ENCODE results near the gene SDHD. TPM values are rescaled to one million over a fixed set of nuclear protein-coding genes. Genes with fewer than 3 reads are reported as not detected.
A peak's percentile ranks its signal among the peaks of the same experiment; 100 is the strongest.
"Not testable (repeated sequence)": the region's sequence is repeated elsewhere in the genome, so short reads cannot be mapped to it uniquely, and the experiment has no call there.

The SDHD gene
- polyA plus RNA-seq (ENCODE audit: insufficient read length), result 91.6 TPM

GRCh38 chr11:112086422-112087191 is at the start of gene SDHD, which contains the start of gene TIMM8B:
SDHD (plus strand) TSS chr11:112086873; CDS start chr11:112086908, 35 bp downstream.
TIMM8B (minus strand) TSS chr11:112086756; CDS start chr11:112086723, 33 bp downstream.
- DNase-seq, result peak; percentile 97

DNA sequence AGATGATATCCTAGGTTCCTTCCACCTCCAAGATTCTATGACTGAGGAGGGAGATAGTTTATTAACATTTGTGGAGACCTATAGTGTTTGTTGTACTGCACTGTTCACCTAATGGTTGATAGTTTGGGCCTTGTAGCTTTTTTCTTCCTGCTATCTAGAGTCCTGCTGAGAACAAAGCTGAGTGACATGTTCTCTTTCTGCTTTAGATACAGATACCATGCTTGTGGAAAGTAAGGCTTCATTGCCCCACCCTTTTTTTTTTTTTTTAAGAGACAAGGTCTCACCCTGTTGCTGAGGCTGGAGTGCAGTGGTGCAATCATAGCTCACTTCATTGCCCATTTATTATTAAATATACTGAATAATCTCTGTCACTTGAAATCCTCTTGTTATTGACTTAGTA is 49.1 kb upstream of the SDHD start:
- DNase-seq, result no peak

GRCh38 chr11:112042161-112042960 is 44.3 kb upstream of the SDHD start:
- DNase-seq, result no peak

GRCh38 chr11:112042961-112043304 is 43.7 kb upstream of the SDHD start:
- no peak for DNase-seq

DNA sequence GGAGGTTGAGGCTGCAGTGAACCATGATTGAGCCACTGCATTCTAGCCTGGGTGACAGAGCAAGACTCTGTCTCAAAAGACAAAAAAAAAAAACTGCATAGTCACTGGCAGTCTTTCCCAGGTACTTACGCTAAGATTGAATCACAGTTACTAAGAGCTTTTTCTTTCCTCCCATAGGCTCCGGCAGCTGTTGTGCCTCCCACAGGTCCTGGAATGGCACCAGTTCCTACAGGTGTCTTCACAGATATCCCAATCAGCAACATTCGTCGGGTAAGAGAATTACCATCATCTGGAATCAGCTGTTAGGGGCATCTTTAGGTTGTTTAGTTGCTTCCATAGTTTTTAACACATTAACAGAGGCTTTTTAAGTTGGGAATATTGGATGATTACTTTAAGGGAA is 41.7 kb upstream of the SDHD start:
- no peak for DNase-seq

GRCh38 chr11:112046647-112047046 is 40.0 kb upstream of the SDHD start:
- not testable (repeated sequence) for DNase-seq

- not testable (repeated sequence) for DNase-seq
Measured at GRCh38 chr11:112048256-112048655, 38.4 kb upstream of the SDHD start.

- DNase-seq, result no peak
Measured at GRCh38 chr11:112049777-112050176, 36.9 kb upstream of the SDHD start.

DNA sequence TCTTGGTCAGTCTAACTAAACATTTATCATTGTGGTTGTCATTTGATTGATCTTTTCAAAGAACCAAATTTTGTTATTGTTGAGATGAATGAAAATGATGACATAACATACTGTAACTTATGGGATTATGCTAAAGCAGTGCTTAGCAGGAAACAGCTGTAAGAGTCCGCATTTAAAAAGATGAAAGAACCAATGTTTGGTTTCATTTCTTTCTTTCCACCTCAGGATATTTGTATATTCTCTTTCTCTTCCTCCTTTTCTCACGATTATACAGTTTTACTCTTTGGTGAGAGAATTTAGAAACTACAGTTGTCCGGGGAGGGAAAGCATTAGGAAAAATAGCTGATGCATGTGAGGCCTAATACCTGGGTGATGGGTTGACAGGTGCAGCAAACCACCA is 36.0 kb upstream of the SDHD start:
- DNase-seq, result no peak

GRCh38 chr11:112051768-112052167 is 34.9 kb upstream of the SDHD start:
- no peak for DNase-seq

DNA sequence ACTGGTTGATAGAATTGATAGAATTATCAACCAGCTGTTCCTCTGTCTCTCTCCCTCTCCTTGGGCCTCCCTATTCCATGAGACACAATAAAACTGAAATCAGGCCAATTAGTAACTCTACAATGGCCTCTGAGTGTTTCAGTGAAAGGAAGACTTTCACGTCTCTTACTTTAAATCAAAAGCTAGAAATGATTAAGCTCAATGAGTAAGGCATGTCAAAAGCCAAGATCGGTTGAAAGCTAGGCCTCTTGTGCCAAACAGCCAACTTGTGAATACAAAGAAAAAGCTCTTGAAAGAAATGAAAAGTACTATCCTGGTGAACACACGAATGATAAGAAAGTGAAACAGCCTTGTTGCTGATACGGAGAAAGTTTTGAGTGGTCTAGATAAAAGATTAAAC is 29.5 kb upstream of the SDHD start:
- no peak for DNase-seq

DNA sequence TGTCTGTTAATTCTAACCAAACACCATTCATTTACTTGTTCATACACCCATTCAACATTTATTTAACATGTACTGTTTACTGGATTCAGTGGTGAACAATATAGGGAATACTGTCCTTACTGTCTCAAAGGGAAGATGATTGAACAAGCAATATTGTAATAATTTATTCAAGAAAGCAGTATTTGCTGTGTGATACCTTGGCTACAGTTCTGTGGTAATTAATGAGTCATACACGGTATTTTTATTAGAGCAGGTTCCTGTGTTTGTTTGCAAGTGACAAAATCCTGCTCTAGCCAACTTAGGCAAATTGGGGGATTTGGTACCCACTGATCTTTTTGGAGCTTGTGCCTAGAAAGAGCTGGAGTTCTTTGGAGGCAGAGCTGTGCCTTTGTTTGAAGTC is 28.6 kb upstream of the SDHD start:
- no peak for DNase-seq

DNA sequence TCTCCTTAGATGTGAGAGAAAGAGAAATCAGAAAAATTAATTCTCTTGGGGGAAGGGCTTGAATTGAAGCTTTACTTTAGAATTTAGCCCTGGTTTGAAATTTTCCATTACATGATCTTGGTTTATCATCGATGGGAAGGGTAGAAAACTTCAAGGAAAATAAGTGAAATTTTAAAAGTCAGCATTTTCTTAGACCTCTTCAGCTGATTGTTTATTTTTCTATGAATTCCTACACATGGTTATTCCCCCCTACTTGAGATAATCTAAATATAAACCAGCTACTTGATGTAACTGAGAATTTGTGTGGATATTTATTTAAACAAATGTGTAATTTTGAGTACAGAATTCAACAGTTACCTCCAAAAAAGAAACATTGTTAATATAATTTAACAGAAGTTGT is 23.8 kb upstream of the SDHD start:
- no peak for DNase-seq

DNA sequence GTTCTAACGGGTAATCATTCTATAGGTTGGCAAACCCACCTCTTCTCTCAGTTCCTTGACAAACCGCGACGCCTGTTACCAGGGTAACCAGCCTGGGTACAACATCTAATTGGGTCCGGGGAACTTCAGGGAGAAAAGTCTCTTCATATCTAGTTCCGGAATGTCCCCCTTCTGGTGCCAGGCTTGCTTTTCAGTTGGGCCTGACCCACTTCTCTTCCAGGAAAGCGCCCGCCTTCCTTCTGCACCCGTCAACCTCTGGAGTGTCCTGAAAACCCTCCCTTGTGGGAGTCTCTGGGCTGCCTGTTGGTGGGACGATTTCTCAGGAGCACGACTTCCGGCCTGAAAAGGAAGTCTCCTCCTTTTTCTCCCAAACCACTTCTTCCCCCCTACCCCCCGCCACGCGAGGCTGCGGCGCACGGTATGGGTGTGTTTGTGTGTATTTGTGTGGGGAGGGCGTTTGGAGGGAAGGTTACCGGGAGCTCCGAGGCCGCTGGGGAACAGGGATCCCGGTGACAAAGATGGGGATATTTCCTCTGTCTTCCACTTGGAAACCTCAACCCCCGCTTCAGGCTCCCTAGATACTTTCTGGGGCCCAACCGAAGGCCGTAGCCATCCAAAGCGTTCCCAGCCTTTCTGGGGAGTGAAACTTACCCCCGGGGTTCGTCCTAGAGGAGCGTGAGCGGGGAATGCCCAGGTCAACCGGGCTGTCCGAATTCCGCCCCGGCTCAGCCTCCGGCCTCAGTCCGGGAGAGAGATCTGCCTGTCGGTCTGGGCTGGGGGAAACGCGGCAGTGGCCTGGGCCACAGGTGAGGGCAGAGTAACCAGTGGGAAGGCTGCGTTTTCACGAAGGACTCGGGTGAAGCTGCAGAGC is 12.5 kb upstream of the SDHD start, which contains the start of the genes NKAPD1 and PIH1D2:
Gene NKAPD1 (plus strand): TSS at position 359 of the 871 bp plus-strand sequence. CDS start 1,276 bp downstream, outside the sequence.
Gene PIH1D2 (minus strand): TSS at position 77 of the 871 bp plus-strand sequence. CDS start 843 bp downstream, outside the sequence.
- peak; percentile 86 for DNase-seq

DNA sequence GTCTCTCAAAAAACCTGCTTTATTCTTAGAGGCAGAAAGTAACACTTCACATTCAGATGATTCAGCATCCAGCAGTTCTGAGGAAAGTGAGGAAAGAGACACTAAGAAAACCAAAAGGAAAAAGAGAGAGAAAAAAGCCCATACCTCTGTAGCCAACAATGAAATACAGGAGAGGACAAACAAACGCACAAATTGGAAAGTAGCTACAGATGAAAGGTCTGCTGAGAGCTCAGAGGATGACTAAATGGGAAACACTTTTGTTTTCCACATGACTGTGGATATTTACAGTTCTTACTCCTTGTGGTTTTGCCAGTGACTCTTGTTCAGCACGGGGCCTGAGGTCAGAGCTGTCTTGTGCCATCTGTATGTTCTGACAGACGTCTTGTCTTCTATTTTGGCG is 3.9 kb upstream of the SDHD start:
- no peak for DNase-seq

- peak; percentile 5 for DNase-seq
Measured at GRCh38 chr11:112085822-112086421, 751 bp upstream of the SDHD start.

DNA sequence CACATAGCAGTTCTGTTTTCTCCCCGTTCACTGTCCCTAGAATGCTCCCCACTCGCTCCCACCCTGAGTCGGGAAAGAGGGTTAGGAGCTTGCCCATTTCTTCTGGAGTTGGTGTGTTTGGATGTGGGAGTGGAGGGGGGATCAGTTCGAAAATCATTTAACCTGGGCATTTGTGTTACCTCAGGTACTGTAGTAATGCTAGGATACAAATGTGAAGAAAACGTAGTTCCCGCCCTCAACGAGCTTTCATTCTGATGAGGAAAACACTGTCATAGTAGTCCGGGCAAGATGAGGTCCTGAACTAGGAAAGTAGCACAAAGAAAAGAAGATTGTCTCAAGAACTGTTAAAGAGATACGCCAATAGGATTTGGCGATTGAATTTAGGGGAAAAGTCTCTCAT is 539 bp downstream of the SDHD start:
- no peak for DNase-seq

DNA sequence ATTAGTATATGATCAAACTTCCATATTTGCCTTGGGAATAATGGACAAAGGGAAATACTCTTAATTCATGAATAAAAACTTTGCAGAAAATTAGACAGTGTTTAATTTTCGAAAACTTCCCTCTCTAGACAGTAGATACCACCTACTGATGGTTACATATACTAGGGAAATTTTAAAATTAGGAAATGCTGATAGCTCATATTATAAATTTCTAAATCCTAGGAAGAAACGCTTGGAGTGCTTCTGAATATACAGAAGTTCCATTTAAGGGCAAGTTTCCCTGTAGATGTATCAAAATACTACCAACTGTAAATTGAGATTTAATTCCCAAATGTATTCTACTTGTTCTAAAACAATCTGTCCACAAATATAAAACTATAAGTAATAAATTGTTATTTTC is 8.6 kb downstream of the SDHD start:
- not testable (repeated sequence) for DNase-seq

- DNase-seq, result no peak
Measured at GRCh38 chr11:112096194-112096593, 9.5 kb downstream of the SDHD start.

- no peak for DNase-seq
Measured at GRCh38 chr11:112097734-112098528, 11.3 kb downstream of the SDHD start.

DNA sequence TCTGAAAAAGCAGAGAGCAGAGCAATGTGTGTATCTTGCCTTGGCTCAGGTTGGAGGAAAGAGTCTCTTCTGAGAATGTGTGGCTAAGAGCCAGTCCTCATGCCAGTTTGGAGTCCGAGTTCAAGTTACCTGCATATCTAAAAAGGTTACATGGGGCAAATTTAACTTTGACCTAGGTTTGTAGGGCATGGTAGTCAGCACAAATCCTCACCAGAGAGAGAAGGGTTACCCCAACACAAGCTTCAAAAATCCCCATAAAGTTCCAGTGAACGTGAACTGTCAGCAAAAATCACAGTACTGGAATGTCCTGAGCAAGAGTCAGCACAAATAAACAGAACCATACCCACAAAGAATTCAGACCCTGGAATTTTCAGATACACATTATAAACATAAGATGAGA is 13.8 kb downstream of the SDHD start:
- no peak for DNase-seq
